NB4 (cell line): ENCODE data around the gene EIF2B5.

Source experiments
- MYC ChIP-seq: IDR thresholded peaks from 2 replicates; pipeline ENCODE4 v1.6.1; 2011; ENCODE audit warnings: low read depth, low read length
- POLR2A ChIP-seq: IDR thresholded peaks from 2 replicates; pipeline ENCODE4 v1.6.1; 2011; ENCODE audit warnings: mild to moderate bottlenecking; ENCODE audit not compliant: insufficient read length; ENCODE audit errors: extremely low read depth
- TF ChIP-seq, protein P1 (sequence below): IDR thresholded peaks from one replicate; pipeline ENCODE4 v1.5.1; 2012; ENCODE audit warnings: low read depth, low read length
- TF ChIP-seq, protein P2 (sequence below): IDR thresholded peaks from 2 replicates; pipeline ENCODE4 v1.6.1; 2011; ENCODE audit warnings: low read depth, low read length

DNA sequence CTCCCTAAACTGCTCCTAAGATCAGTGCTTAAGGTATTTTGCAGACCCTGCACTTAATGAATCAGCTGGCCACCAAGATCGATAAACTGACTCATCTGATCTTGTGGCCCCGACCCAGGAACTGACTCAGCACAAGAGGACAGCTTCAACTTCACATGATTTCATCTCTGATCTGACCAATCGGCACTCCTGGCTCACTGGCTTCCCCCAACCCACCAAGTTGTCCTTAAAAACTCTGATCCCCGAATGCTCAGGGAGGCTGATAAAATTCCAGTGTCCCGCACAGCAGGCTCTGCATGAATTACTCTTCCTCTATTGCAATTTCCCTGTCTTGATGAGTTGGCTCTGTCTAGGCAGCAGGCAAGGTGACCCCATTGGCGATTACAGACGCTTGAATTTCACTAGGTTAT, 24.8 kb upstream of the EIF2B5 start:
- TF ChIP-seq, protein P1, sequence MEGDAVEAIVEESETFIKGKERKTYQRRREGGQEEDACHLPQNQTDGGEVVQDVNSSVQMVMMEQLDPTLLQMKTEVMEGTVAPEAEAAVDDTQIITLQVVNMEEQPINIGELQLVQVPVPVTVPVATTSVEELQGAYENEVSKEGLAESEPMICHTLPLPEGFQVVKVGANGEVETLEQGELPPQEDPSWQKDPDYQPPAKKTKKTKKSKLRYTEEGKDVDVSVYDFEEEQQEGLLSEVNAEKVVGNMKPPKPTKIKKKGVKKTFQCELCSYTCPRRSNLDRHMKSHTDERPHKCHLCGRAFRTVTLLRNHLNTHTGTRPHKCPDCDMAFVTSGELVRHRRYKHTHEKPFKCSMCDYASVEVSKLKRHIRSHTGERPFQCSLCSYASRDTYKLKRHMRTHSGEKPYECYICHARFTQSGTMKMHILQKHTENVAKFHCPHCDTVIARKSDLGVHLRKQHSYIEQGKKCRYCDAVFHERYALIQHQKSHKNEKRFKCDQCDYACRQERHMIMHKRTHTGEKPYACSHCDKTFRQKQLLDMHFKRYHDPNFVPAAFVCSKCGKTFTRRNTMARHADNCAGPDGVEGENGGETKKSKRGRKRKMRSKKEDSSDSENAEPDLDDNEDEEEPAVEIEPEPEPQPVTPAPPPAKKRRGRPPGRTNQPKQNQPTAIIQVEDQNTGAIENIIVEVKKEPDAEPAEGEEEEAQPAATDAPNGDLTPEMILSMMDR, result no peak
- TF ChIP-seq POLR2A (no peak), MYC (no peak)
- TF ChIP-seq, protein P2, sequence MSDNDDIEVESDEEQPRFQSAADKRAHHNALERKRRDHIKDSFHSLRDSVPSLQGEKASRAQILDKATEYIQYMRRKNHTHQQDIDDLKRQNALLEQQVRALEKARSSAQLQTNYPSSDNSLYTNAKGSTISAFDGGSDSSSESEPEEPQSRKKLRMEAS, result no peak
